Endodermal cell (in vitro differentiated cells): Measurements from ENCODE around the gene METRNL. TPM values are rescaled to one million over a fixed set of nuclear protein-coding genes. Genes with fewer than 3 reads are reported as not detected.
"Not testable (repeated sequence)": the region's sequence is repeated elsewhere in the genome, so short reads cannot be mapped to it uniquely, and the experiment has no call there.

ENCODE experiments used
- DNase-seq: peaks from one replicate; pipeline ENCODE4 v3.0.0-alpha.2; 2017
- H3K27ac ChIP-seq: 2 replicates; pipeline ENCODE4 v1.5.1; 2013; ENCODE audit warnings: mild to moderate bottlenecking, low read depth, low read length, moderate library complexity
- H3K27me3 ChIP-seq: 2 replicates; pipeline ENCODE4 v1.6.1; 2013; ENCODE audit warnings: mild to moderate bottlenecking, low read length, moderate library complexity; ENCODE audit not compliant: insufficient read depth, control insufficient read depth, poor library complexity, severe bottlenecking
- H3K36me3 ChIP-seq: 2 replicates; pipeline ENCODE4 v1.7.0; 2013; ENCODE audit warnings: mild to moderate bottlenecking, low read length, moderate library complexity; ENCODE audit not compliant: control insufficient read depth, insufficient read depth
- H3K4me1 ChIP-seq: one replicate; pipeline ENCODE4 v1.7.0; 2013; ENCODE audit warnings: low read length; ENCODE audit not compliant: control insufficient read depth, insufficient read depth
- H3K4me3 ChIP-seq: 2 replicates; pipeline ENCODE4 v1.5.1; 2013; ENCODE audit warnings: mild to moderate bottlenecking, low read length, moderate library complexity
- H3K9ac ChIP-seq: 2 replicates; pipeline ENCODE4 v1.6.1; 2013; ENCODE audit warnings: mild to moderate bottlenecking, low read length, moderate library complexity; ENCODE audit not compliant: poor library complexity, severe bottlenecking; ENCODE audit errors: extremely low read depth
- H3K9me3 ChIP-seq: 2 replicates; pipeline ENCODE4 v1.6.1; 2013; ENCODE audit warnings: mild to moderate bottlenecking, low read length, moderate library complexity; ENCODE audit not compliant: control insufficient read depth
- H3K27ac Mint-ChIP-seq: 2 replicates; pipeline ENCODE4 v1.8.0; 2020; ENCODE audit warnings: mixed read lengths
- H3K27me3 Mint-ChIP-seq: 2 replicates; pipeline ENCODE4 v1.8.0; 2021; ENCODE audit warnings: mild to moderate bottlenecking, mixed read lengths; ENCODE audit not compliant: insufficient read depth
- H3K36me3 Mint-ChIP-seq: 2 replicates; pipeline ENCODE4 v1.8.0; 2020; ENCODE audit warnings: low read depth, mixed read lengths
- H3K4me1 Mint-ChIP-seq: 2 replicates; pipeline ENCODE4 v1.8.0; 2020; ENCODE audit warnings: mixed read lengths
- H3K4me3 Mint-ChIP-seq: 2 replicates; pipeline ENCODE4 v1.8.0; 2020; ENCODE audit warnings: mild to moderate bottlenecking, moderate library complexity, mixed read lengths
- H3K9me3 Mint-ChIP-seq: 2 replicates; pipeline ENCODE4 v1.8.0; 2020; ENCODE audit warnings: mild to moderate bottlenecking, mixed read lengths
- CTCF ChIP-seq: fragments of 200-600 bp; sonication (generic); conservative IDR thresholded peaks from 2 replicates; pipeline ENCODE4 v1.5.0; 2021; ENCODE audit warnings: antibody characterized with exemption, mild to moderate bottlenecking
- WGBS, 2 experiments: methylation state at CpG; one replicate each; pipeline versions ENCODE4 v1.1.5 to v1.1.7; 2013; ENCODE audit warnings: missing lambda C conversion rate in 2 of 2, mixed read lengths in 1 of 2; ENCODE audit not compliant: insufficient coverage in 1 of 2, insufficient read length in 1 of 2; 5-methylcytosine and 5-hydroxymethylcytosine counted together
- total RNA-seq, 2 donors: library from RNA; stranded (reverse); fragmentation: NEBNext Ultra II Directional in 1 of 2; extraction: Animal tissue kit (Norgen Biotek cat#: 25700) in 1 of 2; gene quantifications; 2 replicates in 1 of 2; 3 replicates in 1 of 2; pipeline ENCODE4 v1.2.1, GENCODE V29; 2021

METRNL gene
- total RNA-seq, 2 donors from 2014 or later = 7.3 to 10.3 TPM

GRCh38 chr17:83042522-83043158 is 36.8 kb upstream of the METRNL start:
- no peak overlapping the region for H3K9ac ChIP-seq
- no peak overlapping the region for H3K4me3 ChIP-seq
- peaks cover 5% of the 10 kb centered on the region for H3K36me3 ChIP-seq
- Mint-ChIP-seq H3K36me3 (peaks cover 71% of the 10 kb centered on the region), H3K9me3 (peaks cover 59% of the 10 kb centered on the region), H3K4me1 (no peaks in the 10 kb centered on the region), H3K27ac (no peak overlapping the region), H3K4me3 (no peak overlapping the region), H3K27me3 (no peaks in the 10 kb centered on the region)
- H3K27ac ChIP-seq = no peak overlapping the region
- peaks cover 51% of the 10 kb centered on the region for H3K9me3 ChIP-seq
- no peak for DNase-seq
- no peaks in the 10 kb centered on the region for H3K4me1 ChIP-seq
- WGBS, 2 experiments = 88 to 94% methylated on average over 3 to 5 of the region's 8 CpGs
- no peak for TF ChIP-seq CTCF
- H3K27me3 ChIP-seq = no peaks in the 10 kb centered on the region

GRCh38 chr17:83044479-83044878 is 34.9 kb upstream of the METRNL start:
- H3K27ac ChIP-seq, H3K9ac ChIP-seq, H3K4me3 Mint-ChIP-seq, H3K4me1 Mint-ChIP-seq, H3K4me3 ChIP-seq, H3K27me3 Mint-ChIP-seq, H3K4me1 ChIP-seq, DNase-seq, H3K27ac Mint-ChIP-seq, H3K36me3 ChIP-seq, H3K27me3 ChIP-seq: not testable (repeated sequence)
- 95 to 96% methylated on average over 18 of the region's 18 CpGs for WGBS, 2 experiments
- Mint-ChIP-seq H3K36me3 (peaks cover 81% of the 10 kb centered on the region), H3K9me3 (peaks cover 59% of the 10 kb centered on the region)
- peaks cover 51% of the 10 kb centered on the region for H3K9me3 ChIP-seq

- no peak for DNase-seq
- Histone ChIP-seq H3K9ac (no peak overlapping the region), H3K4me3 (no peak overlapping the region), H3K27me3 (no peaks in the 10 kb centered on the region), H3K27ac (no peak overlapping the region), H3K36me3 (peaks cover 5% of the 10 kb centered on the region), H3K9me3 (peaks cover 33% of the 10 kb centered on the region), H3K4me1 (no peaks in the 10 kb centered on the region)
- Mint-ChIP-seq H3K27ac (no peak overlapping the region), H3K4me1 (peaks cover 4% of the 10 kb centered on the region), H3K9me3 (peaks cover 40% of the 10 kb centered on the region), H3K36me3 (peaks cover 62% of the 10 kb centered on the region), H3K4me3 (no peak overlapping the region), H3K27me3 (peaks cover 4% of the 10 kb centered on the region)
- WGBS, 2 experiments = 92 to 94% methylated on average over 12 of the region's 12 CpGs
- TF ChIP-seq CTCF = no peak
Measured at GRCh38 chr17:83046448-83047181, 32.8 kb upstream of the METRNL start.
